Activated CD8-positive, alpha-beta T cell treated with anti-CD3 and anti-CD28 coated beads for 36 hours (primary cell): Measurements from ENCODE around the gene WDR82. TPM values are rescaled to one million over a fixed set of nuclear protein-coding genes. Genes with fewer than 3 reads are reported as not detected.

Source experiments
- ATAC-seq: fragments of 200-7000 bp; cut with Tn5 transposase; one replicate; pipeline ENCODE4 v1.10.0; 2021; ENCODE audit warnings: mild to moderate bottlenecking, moderate library complexity
- CTCF ChIA-PET: fragments of 350-600 bp; sonication (Branson Sonifier 250); formaldehyde crosslinking; loops from one replicate; lab custom pipeline; 2021; ENCODE audit warnings: antibody characterized with exemption; lab: Charles Lee
- POLR2A ChIA-PET: fragments of 350-600 bp; sonication (Branson Sonifier 250); formaldehyde crosslinking; loops from one replicate; lab custom pipeline; 2021; ENCODE audit warnings: antibody characterized with exemption; lab: Charles Lee
- DNase-seq: peaks from one replicate; pipeline ENCODE4 v3.0.0-alpha.2; 2020
- H3K27ac Mint-ChIP-seq: one replicate; pipeline ENCODE4 v1.8.0; 2021; ENCODE audit warnings: mild to moderate bottlenecking, mixed read lengths
- H3K27me3 Mint-ChIP-seq: one replicate; pipeline ENCODE4 v1.8.0; 2021; ENCODE audit warnings: mixed read lengths
- H3K36me3 Mint-ChIP-seq: one replicate; pipeline ENCODE4 v1.8.0; 2021; ENCODE audit warnings: low read depth, mixed read lengths
- H3K4me1 Mint-ChIP-seq: one replicate; pipeline ENCODE4 v1.8.0; 2021; ENCODE audit warnings: low read depth, mixed read lengths
- H3K4me3 Mint-ChIP-seq: one replicate; pipeline ENCODE4 v1.8.0; 2021; ENCODE audit warnings: mild to moderate bottlenecking, moderate library complexity, mixed read lengths
- H3K9me3 Mint-ChIP-seq: one replicate; pipeline ENCODE4 v1.8.0; 2021; ENCODE audit warnings: mixed read lengths
- CTCF ChIP-seq: fragments of 200-600 bp; IDR thresholded peaks from one replicate; pipeline ENCODE4 v1.8.0; 2022; ENCODE audit warnings: antibody characterized with exemption, mild to moderate bottlenecking
- intact Hi-C: fragments of 100-400 bp; cut with micrococcal nuclease; formaldehyde crosslinking; loops from one replicate; pipeline ENCODE4 v1.10.0; 2022
- total RNA-seq, 2 experiments: library from RNA; stranded (reverse); gene quantifications; one replicate each; pipeline ENCODE4 v1.2.3, GENCODE V29; 2021

WDR82 gene
- total RNA-seq, 2 experiments from 2014 or later = 103 to 105 TPM

- peaks cover 51% of the 10 kb centered on the region for H3K36me3 Mint-ChIP-seq
- no peaks in the 10 kb centered on the region for H3K9me3 Mint-ChIP-seq
- DNase-seq = peak; percentile 2
- ChIA-PET POLR2A (interaction anchor here (1.5 to 33.3 kb wide), 5 partner anchors 10 to 40 kb away, joined by 4 to 949 read pairs (median 77); partner anchors contain the start of genes GLYCTK, PPM1M, TLR9 and WDR82), CTCF (interaction anchor here (1.2 to 10.8 kb wide), 5 partner anchors 11 to 101 kb away, joined by 4 to 198 read pairs (median 65); partner anchors contain the start of genes TLR9 and WDR82)
- H3K4me1 Mint-ChIP-seq = peaks cover 68% of the 10 kb centered on the region
- TF ChIP-seq CTCF = no peak
- intact Hi-C loops = loop anchor here (2.0 kb wide), 1 partner anchor 41 kb away; the partner anchor contains the start of gene WDR82
- ATAC-seq = no peak
- peak overlapping the region; percentile 94 for H3K27ac Mint-ChIP-seq
- no peaks in the 10 kb centered on the region for H3K27me3 Mint-ChIP-seq
- H3K4me3 Mint-ChIP-seq = peak overlapping the region; percentile 99
Measured at GRCh38 chr3:52237657-52238172, 40.7 kb downstream of the WDR82 start.

DNA sequence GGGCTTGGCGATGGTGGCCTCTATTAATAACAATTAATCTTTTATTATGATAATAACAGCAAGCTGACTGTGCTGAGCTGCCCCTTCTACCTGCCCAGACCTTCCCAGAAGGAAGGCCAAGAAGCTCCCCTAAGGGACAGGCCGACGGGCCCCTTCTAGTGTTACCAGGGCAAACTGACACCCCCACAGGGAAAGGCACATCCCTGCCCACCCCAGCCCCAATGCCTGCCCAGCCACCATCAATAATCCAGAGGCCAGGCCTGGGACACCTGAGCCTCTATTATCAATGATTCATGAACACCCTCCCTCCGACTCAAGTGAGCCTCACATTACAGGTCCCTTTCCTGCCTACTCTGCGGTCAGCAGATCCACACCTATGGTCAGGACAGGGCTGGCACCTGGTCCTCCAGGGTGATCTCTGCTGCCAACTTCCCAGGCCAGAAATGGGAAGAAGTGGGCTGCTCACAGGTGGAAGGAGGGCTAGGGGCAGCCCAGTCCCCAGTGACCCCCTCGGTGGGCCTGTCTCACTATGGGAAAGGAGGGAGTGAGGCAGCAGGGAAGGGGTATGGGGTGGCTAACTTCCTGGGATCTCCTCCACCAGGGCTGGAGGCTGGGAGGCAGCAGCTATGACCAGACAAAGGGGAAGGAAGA lies 41.3 kb downstream of the WDR82 start:
- H3K9me3 Mint-ChIP-seq = no peaks in the 10 kb centered on the region
- H3K4me1 Mint-ChIP-seq = peaks cover 71% of the 10 kb centered on the region
- peak; percentile 1 for DNase-seq
- H3K27me3 Mint-ChIP-seq = no peaks in the 10 kb centered on the region
- no peak for TF ChIP-seq CTCF
- ChIA-PET CTCF (interaction anchor here (1.2 to 10.8 kb wide), 6 partner anchors 16 to 102 kb away, joined by 4 to 198 read pairs (median 35); partner anchors contain the start of genes TLR9 and WDR82), POLR2A (interaction anchor here (5.9 to 33.3 kb wide), 4 partner anchors 10 to 40 kb away, joined by 38 to 949 read pairs (median 92); partner anchors contain the start of genes GLYCTK, PPM1M, TLR9 and WDR82)
- peak overlapping the region; percentile 76 for H3K27ac Mint-ChIP-seq
- H3K36me3 Mint-ChIP-seq = peaks cover 52% of the 10 kb centered on the region
- no peak for ATAC-seq
- H3K4me3 Mint-ChIP-seq = peak overlapping the region; percentile 99
- intact Hi-C loops = no loop called here

- ATAC-seq (no peak), DNase-seq (peak; percentile 1)
- intact Hi-C loops = no loop called here
- H3K9me3 Mint-ChIP-seq = no peaks in the 10 kb centered on the region
- H3K4me1 Mint-ChIP-seq = peaks cover 70% of the 10 kb centered on the region
- TF ChIP-seq CTCF = no peak
- H3K27ac Mint-ChIP-seq = peak overlapping the region; percentile 76
- peaks cover 52% of the 10 kb centered on the region for H3K36me3 Mint-ChIP-seq
- POLR2A ChIA-PET = interaction anchor here (5.9 to 33.3 kb wide), 4 partner anchors 11 to 41 kb away, joined by 38 to 949 read pairs (median 92); partner anchors contain the start of genes GLYCTK, PPM1M, TLR9 and WDR82
- CTCF ChIA-PET = interaction anchor here (1.2 to 10.8 kb wide), 7 partner anchors 9 to 103 kb away, joined by 3 to 198 read pairs (median 6); partner anchors contain the start of genes TLR9 and WDR82
- peak overlapping the region; percentile 43 for H3K4me3 Mint-ChIP-seq
- H3K27me3 Mint-ChIP-seq = no peaks in the 10 kb centered on the region
Measured at GRCh38 chr3:52236424-52236886, 42.0 kb downstream of the WDR82 start.

DNA sequence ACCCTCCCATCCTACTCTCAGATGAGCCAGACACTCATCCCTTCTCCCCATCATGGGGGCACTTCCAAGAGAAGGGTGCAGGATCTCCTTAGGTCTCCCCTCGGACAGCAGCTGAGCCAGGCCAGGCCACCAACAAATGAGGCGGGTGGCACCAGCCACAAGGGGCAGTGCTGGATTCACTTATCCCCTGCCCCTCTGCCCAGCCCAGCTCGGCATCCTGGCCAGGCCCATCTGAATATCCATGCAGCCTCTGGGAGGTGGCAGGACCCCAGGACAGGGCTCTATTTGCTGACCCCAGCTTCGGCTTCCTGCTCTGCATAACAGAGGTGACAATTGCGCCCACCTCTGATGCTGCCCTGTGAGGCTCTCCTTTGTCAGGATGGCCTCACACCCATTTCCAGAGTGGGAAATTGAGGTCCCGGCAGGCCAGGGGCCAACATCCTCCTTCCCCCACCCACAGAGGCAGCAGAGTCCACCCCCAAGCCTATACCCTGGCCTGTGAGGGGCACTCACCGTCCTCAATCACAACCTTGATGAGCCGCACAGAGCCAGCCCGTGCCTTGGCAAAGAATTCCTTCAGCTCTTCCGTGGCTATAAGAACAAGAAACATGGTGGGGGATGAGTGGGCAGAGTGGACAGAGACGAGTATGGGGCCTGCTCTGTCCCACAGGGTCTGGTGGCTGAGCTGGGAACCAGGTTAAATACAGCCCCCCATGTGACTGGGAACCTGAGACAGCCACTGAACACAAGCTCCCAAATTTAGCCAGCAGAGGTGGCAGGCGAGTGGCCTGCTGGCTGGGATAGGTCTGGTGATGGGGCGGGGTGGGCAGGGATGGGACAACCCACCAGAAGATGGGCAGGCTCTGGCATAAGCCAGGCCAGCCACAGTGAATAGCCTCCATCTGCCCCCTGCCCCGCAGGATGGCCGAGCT lies 43.7 kb downstream of the WDR82 start:
- Mint-ChIP-seq H3K27me3 (no peaks in the 10 kb centered on the region), H3K27ac (peak overlapping the region; percentile 79), H3K4me3 (peak overlapping the region; percentile 43), H3K9me3 (no peaks in the 10 kb centered on the region), H3K4me1 (peaks cover 61% of the 10 kb centered on the region), H3K36me3 (peaks cover 52% of the 10 kb centered on the region)
- POLR2A ChIA-PET = interaction anchor here (5.9 to 33.3 kb wide), 3 partner anchors 11 to 43 kb away, joined by 38 to 949 read pairs (median 107); partner anchors contain the start of genes GLYCTK, PPM1M, TLR9 and WDR82
- CTCF ChIA-PET = interaction anchor here (0.7 to 10.8 kb wide), 11 partner anchors 8 to 104 kb away, joined by 3 to 198 read pairs (median 5); partner anchors contain the start of genes PPM1M, TLR9 and WDR82
- DNase-seq (no peak), ATAC-seq (no peak)
- no peak for TF ChIP-seq CTCF
- intact Hi-C loops = no loop called here
